Panc1 (cell line): ENCODE results near the gene ATXN1. TPM values are rescaled to one million over a fixed set of nuclear protein-coding genes. Genes with fewer than 3 reads are reported as not detected.

ENCODE experiments used
- ATAC-seq: fragments of 200-7000 bp; cut with Tn5 transposase; 2 replicates; pipeline ENCODE4 v1.9.1; 2020; ENCODE audit warnings: mild to moderate bottlenecking, moderate library complexity
- BruUV-seq: library from RNA; stranded (reverse); fragments of 400-500 nt; replicated peaks from 2 replicates; lab custom pipeline; 2021; lab: Mats Ljungman, UMichigan
- CTCF ChIA-PET: fragments of 300-600 bp; sonication (Branson Sonifier 250); formaldehyde crosslinking; loops from one replicate; lab custom pipeline; 2022; ENCODE audit warnings: antibody characterized with exemption; lab: Charles Lee
- POLR2A ChIA-PET: fragments of 300-600 bp; sonication (Branson Sonifier 250); formaldehyde crosslinking; loops from one replicate; lab custom pipeline; 2022; ENCODE audit warnings: antibody characterized with exemption; lab: Charles Lee
- DNase-seq: peaks from one replicate; pipeline ENCODE4 v3.0.0-alpha.2; 2010; ENCODE audit warnings: low read depth, low spot score
- H3K27ac ChIP-seq: 2 replicates; pipeline ENCODE4 v1.5.1; 2011; ENCODE audit warnings: mild to moderate bottlenecking, low read length, inconsistent platforms
- H3K27me3 ChIP-seq: fragments of 200-500 bp; sonication (Bioruptor generic); 2 replicates; pipeline ENCODE4 v1.6.0; 2014; ENCODE audit warnings: low read length, inconsistent platforms; ENCODE audit not compliant: control insufficient read depth, insufficient read depth
- H3K36me3 ChIP-seq: fragments of 200-500 bp; sonication (Bioruptor generic); 2 replicates; pipeline ENCODE4 v1.5.1; 2014; ENCODE audit warnings: inconsistent platforms, mild to moderate bottlenecking, low read length, moderate library complexity; ENCODE audit not compliant: control insufficient read depth, insufficient read depth
- H3K4me1 ChIP-seq: 2 replicates; pipeline ENCODE4 v1.5.1; 2011; ENCODE audit warnings: inconsistent platforms, mild to moderate bottlenecking, low read length, moderate library complexity; ENCODE audit not compliant: control insufficient read depth, insufficient read depth
- H3K4me3 ChIP-seq, 2 experiments: 2 replicates each; pipeline ENCODE4 v1.5.1; 2011 to 2012; ENCODE audit warnings: low read depth in 2 of 2, low read length in 2 of 2, mild to moderate bottlenecking in 2 of 2, inconsistent platforms in 1 of 2, moderate library complexity in 1 of 2
- H3K9me3 ChIP-seq: fragments of 200-500 bp; sonication (Bioruptor generic); 2 replicates; pipeline ENCODE4 v1.5.1; 2014; ENCODE audit warnings: low read depth, mild to moderate bottlenecking, inconsistent platforms, low read length, moderate library complexity; ENCODE audit not compliant: control insufficient read depth, insufficient read depth
- CTCF ChIP-seq: fragments of 450-650 bp; IDR thresholded peaks from 2 replicates; pipeline ENCODE4 v1.5.1; 2017; ENCODE audit warnings: mild to moderate bottlenecking
- POLR2AphosphoS5 ChIP-seq: IDR thresholded peaks from 2 replicates; pipeline ENCODE4 v1.6.1; 2012; ENCODE audit warnings: mild to moderate bottlenecking, low read depth, low read length, moderate library complexity
- REST ChIP-seq, 2 experiments: IDR thresholded peaks; 2 replicates each; pipeline ENCODE4 v1.6.1; 2011 to 2012; ENCODE audit warnings: low read depth in 2 of 2, control low read depth in 1 of 2, low read length in 1 of 2, mild to moderate bottlenecking in 1 of 2, moderate library complexity in 1 of 2; ENCODE audit not compliant: insufficient read depth in 1 of 2
- SIN3A ChIP-seq: IDR thresholded peaks from 2 replicates; pipeline ENCODE4 v1.6.1; 2012; ENCODE audit warnings: low read depth, mild to moderate bottlenecking, low read length, moderate library complexity, borderline replicate concordance; ENCODE audit not compliant: insufficient read depth
- TCF7L2 ChIP-seq: IDR thresholded peaks from 2 replicates; pipeline ENCODE4 v1.6.1; 2011; ENCODE audit warnings: mild to moderate bottlenecking, low read depth, low read length, inconsistent platforms
- in situ Hi-C: cut with HindIII; loops from 2 replicates; pipeline ENCODE4 v1.10.0; 2016; ENCODE audit warnings: low sequenced_read_pairs, low pct_unique_long_range_greater_than_20kb
- intact Hi-C: fragments of 100-400 bp; cut with micrococcal nuclease; formaldehyde crosslinking; loops from one replicate; pipeline ENCODE4 v1.10.0; 2022; ENCODE audit not compliant: unreplicated experiment
- total RNA-seq: library from RNA; stranded (reverse); gene quantifications from one replicate; pipeline ENCODE4 v1.2.1, GENCODE V29; 2021; ENCODE audit not compliant: unreplicated experiment

The ATXN1 gene
- total RNA-seq, 1 experiment from 2014 or later: 67.1 TPM

GRCh38 chr6:16793828-16794412 lies 32.7 kb upstream of the ATXN1 start:
- no peak overlapping the region for H3K4me3 ChIP-seq
- CTCF ChIA-PET: no interaction called here
- H3K4me1 ChIP-seq: no peaks in the 10 kb centered on the region
- H3K27me3 ChIP-seq: no peaks in the 10 kb centered on the region
- H3K27ac ChIP-seq: no peak overlapping the region
- ATAC-seq: no peak
- no peaks in the 10 kb centered on the region for H3K36me3 ChIP-seq
- TF ChIP-seq REST (IDR thresholded peaks at IDR 0.05; ENCODE audit: insufficient read depth in 1 of 2, low read depth in 2 of 2, low read length in 1 of 2) (no peak), CTCF (no peak), POLR2AphosphoS5 (no peak), TCF7L2 (no peak), SIN3A (no peak)
- POLR2A ChIA-PET: no interaction called here
- intact Hi-C loops: no loop called here
- BruUV-seq: no TSS peak
- H3K9me3 ChIP-seq: no peaks in the 10 kb centered on the region
- in situ Hi-C loops: no loop called here
- DNase-seq: no peak

- ChIA-PET CTCF (no interaction called here), POLR2A (no interaction called here)
- BruUV-seq: no TSS peak
- H3K9me3 ChIP-seq: no peaks in the 10 kb centered on the region
- ATAC-seq (no peak), DNase-seq (no peak)
- no peaks in the 10 kb centered on the region for H3K4me1 ChIP-seq
- TF ChIP-seq POLR2AphosphoS5: no peak
- no peak for TF ChIP-seq SIN3A
- no peak for TF ChIP-seq TCF7L2
- TF ChIP-seq REST (IDR thresholded peaks at IDR 0.05; ENCODE audit: insufficient read depth in 1 of 2, low read depth in 2 of 2, low read length in 1 of 2): no peak
- no peak for TF ChIP-seq CTCF
- intact Hi-C loops: no loop called here
- in situ Hi-C loops: no loop called here
- no peak overlapping the region for H3K4me3 ChIP-seq
- no peak overlapping the region for H3K27ac ChIP-seq
- no peaks in the 10 kb centered on the region for H3K36me3 ChIP-seq
- no peaks in the 10 kb centered on the region for H3K27me3 ChIP-seq
These were observed 28.2 kb upstream of the ATXN1 start for GRCh38 chr6:16789329-16790038.
